Measurements from ENCODE around the gene TMEM238.

Gene TMEM238

DNA sequence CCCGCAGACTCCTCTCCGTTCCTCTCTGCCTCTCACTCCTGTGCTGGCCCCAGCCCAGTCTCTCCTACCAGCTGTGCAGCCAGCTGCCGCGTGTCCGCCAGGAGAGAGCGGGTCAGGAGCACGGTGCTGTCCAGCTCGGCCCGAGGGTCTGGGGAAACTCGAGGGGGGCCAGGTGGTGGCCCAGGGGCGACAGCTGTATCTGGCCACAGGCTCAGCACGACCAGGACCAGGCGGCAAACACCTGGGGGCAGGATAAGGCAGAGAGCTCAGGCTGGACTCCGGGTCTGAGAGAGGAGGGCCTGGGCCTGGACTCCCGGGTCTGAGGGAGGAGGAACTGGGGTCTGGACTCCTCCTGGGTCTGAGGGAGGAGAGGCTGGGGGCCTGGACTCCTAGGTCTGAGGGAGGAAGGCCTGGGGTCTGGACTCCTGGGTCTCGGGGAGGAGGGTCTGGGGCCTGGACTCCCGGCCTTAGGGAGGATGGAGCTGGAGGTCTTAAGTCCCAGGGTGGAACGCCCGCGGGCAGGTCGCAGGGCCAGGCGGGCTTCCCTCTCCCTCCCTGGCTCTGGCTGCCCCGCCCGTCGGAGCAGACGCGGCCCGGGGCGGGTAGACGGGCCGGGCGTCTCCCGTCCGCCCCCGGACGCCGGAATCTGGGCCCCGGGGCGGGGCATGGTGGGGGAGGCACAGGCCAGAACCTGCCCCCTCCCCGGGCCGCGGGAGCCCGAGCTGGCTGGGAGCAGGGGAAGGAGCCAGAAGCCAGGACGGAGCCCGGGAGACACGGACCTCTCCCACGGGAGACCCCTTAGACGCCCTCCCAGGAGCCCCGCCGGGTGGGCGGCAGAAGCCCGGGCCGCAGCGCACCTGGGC is 15.2 kb downstream of the TMEM238 start:
- no peak for DNase-seq (ENCODE audit: low read depth, low spot score)
- no peak for TF ChIP-seq POLR2AphosphoS5 (IDR thresholded peaks at IDR 0.05; ENCODE audit: borderline replicate concordance, low read depth, low read length)
- no peak overlapping the region for H3K27ac ChIP-seq
- H3K36me3 ChIP-seq (ENCODE audit: insufficient read depth, low read length), result no peaks in the 10 kb centered on the region
- 0 out of 2 replicates have a peak overlapping the region, but pooled peaks have one; percentile 38 for H3K4me3 ChIP-seq
- H3K9ac ChIP-seq (ENCODE audit: insufficient read length), result no peak overlapping the region
- no peaks in the 10 kb centered on the region for H3K9me3 ChIP-seq (ENCODE audit: low read depth, low read length)

DNA sequence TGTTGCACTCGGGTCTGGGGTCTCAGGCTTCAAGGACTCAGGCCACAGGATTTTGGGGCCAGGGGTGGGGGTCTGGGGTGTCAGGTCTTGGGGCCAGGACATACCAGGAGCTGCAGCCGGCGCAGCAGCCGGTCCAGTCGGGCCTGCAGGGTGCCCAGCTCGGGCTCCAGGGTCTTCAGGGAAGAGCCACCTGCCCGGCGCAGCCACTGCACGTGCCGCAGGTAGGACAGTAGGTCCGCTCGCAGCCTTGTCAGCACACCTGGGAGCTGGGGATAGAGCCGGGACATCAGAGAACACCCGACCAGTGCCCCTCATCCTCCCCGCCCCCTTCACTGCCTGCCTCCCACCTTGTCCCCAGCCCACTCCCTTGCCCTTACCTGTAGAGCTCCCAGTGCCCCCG is 16.0 kb downstream of the TMEM238 start:
- Histone ChIP-seq H3K36me3 (ENCODE audit: insufficient read depth, low read length) (no peaks in the 10 kb centered on the region), H3K9ac (ENCODE audit: insufficient read length) (no peak overlapping the region), H3K9me3 (ENCODE audit: low read depth, low read length) (no peaks in the 10 kb centered on the region), H3K27ac (no peak overlapping the region), H3K4me3 (no peak overlapping the region)
- no peak for DNase-seq (ENCODE audit: low read depth, low spot score)
- TF ChIP-seq FOXP2 (optimal IDR thresholded peaks at IDR 0.05; ENCODE audit: control extremely low read depth, extremely low read length, insufficient read depth), result no peak
- TF ChIP-seq EZH2 (IDR thresholded peaks at IDR 0.05), result no peak
- no peak for TF ChIP-seq POLR2AphosphoS5 (IDR thresholded peaks at IDR 0.05; ENCODE audit: borderline replicate concordance, low read depth, low read length)

DNA sequence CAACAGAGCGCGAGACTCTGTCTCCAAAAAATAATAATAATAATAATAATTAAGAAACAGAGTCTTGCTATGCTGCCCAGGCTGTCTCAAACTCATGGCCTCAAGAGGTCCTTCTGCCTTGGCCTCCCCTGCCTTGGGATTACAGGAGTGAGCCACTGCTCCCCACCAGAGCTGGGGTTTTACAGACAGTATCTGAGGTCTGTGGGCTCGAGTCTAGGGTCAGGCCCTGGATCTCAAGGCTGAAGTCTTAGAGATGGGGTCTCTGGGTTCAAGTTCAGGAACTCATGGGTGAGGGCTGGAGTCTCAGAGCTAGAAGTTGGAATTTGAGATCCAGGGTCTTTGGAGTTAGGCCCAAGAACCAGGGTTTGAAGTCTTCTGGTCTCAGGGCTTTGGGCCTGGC is 17.3 kb downstream of the TMEM238 start:
- H3K9me3 ChIP-seq (ENCODE audit: low read depth, low read length), result no peaks in the 10 kb centered on the region
- no peak for TF ChIP-seq FOXP2 (optimal IDR thresholded peaks at IDR 0.05; ENCODE audit: control extremely low read depth, extremely low read length, insufficient read depth)
- TF ChIP-seq POLR2AphosphoS5 (IDR thresholded peaks at IDR 0.05; ENCODE audit: borderline replicate concordance, low read depth, low read length), result no peak
- TF ChIP-seq EZH2 (IDR thresholded peaks at IDR 0.05), result no peak
- no peak overlapping the region for H3K9ac ChIP-seq (ENCODE audit: insufficient read length)
- no peak overlapping the region for H3K4me3 ChIP-seq
- H3K36me3 ChIP-seq (ENCODE audit: insufficient read depth, low read length), result no peaks in the 10 kb centered on the region
- DNase-seq (ENCODE audit: low read depth, low spot score), result no peak
- no peak overlapping the region for H3K27ac ChIP-seq

DNA sequence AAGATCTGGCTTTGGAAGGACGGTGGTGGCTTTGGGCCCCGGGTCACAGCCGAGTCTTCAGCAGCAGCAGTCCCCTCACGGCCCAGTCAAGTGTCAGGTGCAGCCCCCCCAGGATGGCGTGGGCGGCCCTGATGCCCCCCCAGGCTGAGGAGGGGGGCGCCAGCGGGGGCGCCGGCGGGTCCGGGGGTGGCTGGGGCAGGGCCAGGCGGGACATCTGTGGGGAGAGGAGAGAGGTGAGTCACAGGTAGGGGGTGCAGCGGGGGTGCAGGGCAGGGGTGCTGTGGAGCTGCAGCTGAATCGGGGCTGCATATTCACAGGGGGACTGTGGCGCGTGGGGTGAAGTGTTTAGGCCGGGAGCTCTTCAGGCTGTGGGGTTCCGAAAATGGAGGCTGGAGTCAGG is 18.1 kb downstream of the TMEM238 start:
- Histone ChIP-seq H3K9me3 (ENCODE audit: low read depth, low read length) (no peaks in the 10 kb centered on the region), H3K27ac (no peak overlapping the region), H3K9ac (ENCODE audit: insufficient read length) (no peak overlapping the region), H3K4me3 (no peak overlapping the region), H3K36me3 (ENCODE audit: insufficient read depth, low read length) (no peaks in the 10 kb centered on the region)
- TF ChIP-seq EZH2 (IDR thresholded peaks at IDR 0.05) (no peak), FOXP2 (optimal IDR thresholded peaks at IDR 0.05; ENCODE audit: control extremely low read depth, extremely low read length, insufficient read depth) (no peak), POLR2AphosphoS5 (IDR thresholded peaks at IDR 0.05; ENCODE audit: borderline replicate concordance, low read depth, low read length) (no peak)
- DNase-seq (ENCODE audit: low read depth, low spot score), result no peak

DNA sequence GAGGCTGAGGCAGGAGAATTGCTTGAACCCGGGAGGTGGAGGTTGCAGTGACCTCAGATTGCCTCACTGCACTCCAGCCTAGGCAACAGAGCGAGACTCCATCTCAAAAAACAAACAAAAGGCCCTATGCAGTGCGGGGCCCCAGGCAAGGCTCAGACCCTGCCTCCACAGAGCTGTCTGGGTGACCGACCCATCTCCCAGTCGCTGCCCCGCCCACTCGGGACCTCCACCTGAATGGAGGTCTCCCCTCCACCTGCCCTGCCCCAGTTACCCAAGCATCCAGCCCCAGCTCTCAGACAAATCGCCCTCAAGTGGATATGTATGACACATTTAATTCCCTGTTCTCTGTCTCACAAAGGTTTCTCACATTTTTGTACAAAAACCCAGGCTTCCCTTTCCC is 18.8 kb downstream of the TMEM238 start:
- Histone ChIP-seq H3K9ac (ENCODE audit: insufficient read length) (no peak overlapping the region), H3K27ac (no peak overlapping the region), H3K9me3 (ENCODE audit: low read depth, low read length) (no peaks in the 10 kb centered on the region), H3K4me3 (no peak overlapping the region), H3K36me3 (ENCODE audit: insufficient read depth, low read length) (no peaks in the 10 kb centered on the region)
- TF ChIP-seq EZH2 (IDR thresholded peaks at IDR 0.05), result no peak
- no peak for TF ChIP-seq POLR2AphosphoS5 (IDR thresholded peaks at IDR 0.05; ENCODE audit: borderline replicate concordance, low read depth, low read length)
- no peak for TF ChIP-seq FOXP2 (optimal IDR thresholded peaks at IDR 0.05; ENCODE audit: control extremely low read depth, extremely low read length, insufficient read depth)
- no peak for DNase-seq (ENCODE audit: low read depth, low spot score)

DNA sequence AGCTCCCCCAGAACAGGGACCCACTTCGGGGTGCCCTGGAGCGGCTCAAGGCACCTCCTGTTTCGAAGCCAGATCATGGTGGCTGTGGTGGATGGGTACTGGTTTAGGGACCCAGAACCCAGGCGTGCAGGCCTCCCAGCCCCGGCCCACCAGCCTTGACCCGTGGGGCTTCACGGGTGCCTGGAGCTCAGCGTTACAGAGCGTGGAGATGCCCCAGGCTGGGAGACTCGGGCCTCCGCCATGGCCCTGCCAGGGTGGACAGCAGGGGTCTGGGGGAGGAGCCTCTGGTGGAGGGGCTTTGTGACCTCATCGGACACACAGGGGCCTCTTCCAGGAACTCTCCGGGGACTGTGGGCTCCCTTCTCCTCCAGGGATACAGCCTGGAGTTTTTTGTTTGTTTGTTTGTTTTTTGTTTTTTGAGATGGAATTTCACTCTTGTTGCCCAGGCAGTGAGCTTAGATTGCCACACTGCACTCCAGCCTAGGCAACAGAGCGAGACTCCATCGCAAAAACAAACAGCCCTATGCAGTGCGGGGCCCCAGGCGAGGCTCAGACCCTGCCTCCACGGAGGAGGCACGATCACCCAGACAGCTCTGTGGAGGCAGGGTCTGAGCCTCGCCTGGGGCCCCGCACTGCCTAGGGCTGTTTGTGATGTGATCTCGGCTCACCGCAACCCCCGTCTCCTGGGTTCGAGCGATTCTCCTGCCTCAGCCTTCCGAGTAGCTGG is 20.9 kb downstream of the TMEM238 start, which contains the start of gene GARIN5B:
Gene GARIN5B (minus strand): TSS at position 271 of the 727 bp plus-strand sequence. CDS start 194 bp downstream, at position 77.
- H3K4me3 ChIP-seq, result no peak within 1 kb of the TSS
- no peaks in the 10 kb centered on the region for H3K36me3 ChIP-seq (ENCODE audit: insufficient read depth, low read length)
- TF ChIP-seq POLR2AphosphoS5 (IDR thresholded peaks at IDR 0.05; ENCODE audit: borderline replicate concordance, low read depth, low read length), result no peak
- no peak for TF ChIP-seq FOXP2 (optimal IDR thresholded peaks at IDR 0.05; ENCODE audit: control extremely low read depth, extremely low read length, insufficient read depth)
- no peak for TF ChIP-seq EZH2 (IDR thresholded peaks at IDR 0.05)
- H3K9me3 ChIP-seq (ENCODE audit: low read depth, low read length), result no peaks in the 10 kb centered on the region
- no peak for DNase-seq (ENCODE audit: low read depth, low spot score)
- no peak within 1 kb of the TSS for H3K27ac ChIP-seq
- no peak within 1 kb of the TSS for H3K9ac ChIP-seq (ENCODE audit: insufficient read length)

DNA sequence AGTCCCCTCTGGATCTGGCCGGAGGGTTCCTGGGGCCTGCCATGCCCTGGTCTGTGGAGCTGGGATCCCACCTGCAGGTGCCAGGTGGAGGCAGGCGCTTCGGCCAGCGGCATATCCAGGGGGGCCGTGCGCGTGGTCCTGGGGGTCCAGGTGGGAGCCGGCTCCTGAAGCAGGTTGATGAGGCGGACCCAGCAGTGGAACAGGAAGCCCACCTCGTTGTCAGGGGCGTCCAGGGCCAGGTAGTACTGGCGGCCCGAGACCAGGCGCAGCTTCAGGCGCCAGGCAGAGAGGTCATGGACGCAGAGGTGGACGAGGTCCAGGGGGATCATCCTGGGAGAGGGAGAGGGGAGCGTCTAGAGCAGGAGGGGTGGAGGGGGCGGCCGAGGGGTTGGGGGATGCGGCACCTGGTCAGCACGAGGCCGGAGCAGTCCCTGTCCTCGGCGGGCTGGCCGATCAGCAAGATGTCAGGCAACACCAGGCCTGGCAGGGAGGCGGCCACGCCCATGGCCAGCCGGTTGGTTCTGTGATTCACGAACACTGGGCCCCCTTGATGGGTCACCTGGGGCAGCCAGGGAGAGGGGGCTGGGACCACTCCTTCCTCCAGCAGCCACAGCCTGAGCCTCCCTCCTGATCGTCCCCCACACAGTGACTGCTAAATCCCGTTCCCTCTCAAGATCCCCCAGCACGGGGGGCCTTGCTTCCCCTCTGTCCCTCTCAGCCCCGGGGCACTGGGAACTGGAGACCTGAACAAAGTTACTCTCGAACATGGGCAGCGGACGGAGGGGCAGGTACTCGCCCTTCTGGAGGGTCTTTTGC is 21.7 kb downstream of the TMEM238 start:
- Histone ChIP-seq H3K9me3 (ENCODE audit: low read depth, low read length) (no peaks in the 10 kb centered on the region), H3K9ac (ENCODE audit: insufficient read length) (no peak overlapping the region), H3K4me3 (no peak overlapping the region), H3K27ac (no peak overlapping the region), H3K36me3 (ENCODE audit: insufficient read depth, low read length) (no peaks in the 10 kb centered on the region)
- TF ChIP-seq FOXP2 (optimal IDR thresholded peaks at IDR 0.05; ENCODE audit: control extremely low read depth, extremely low read length, insufficient read depth) (no peak), EZH2 (IDR thresholded peaks at IDR 0.05) (no peak), POLR2AphosphoS5 (IDR thresholded peaks at IDR 0.05; ENCODE audit: borderline replicate concordance, low read depth, low read length) (no peak)
- no peak for DNase-seq (ENCODE audit: low read depth, low spot score)

DNA sequence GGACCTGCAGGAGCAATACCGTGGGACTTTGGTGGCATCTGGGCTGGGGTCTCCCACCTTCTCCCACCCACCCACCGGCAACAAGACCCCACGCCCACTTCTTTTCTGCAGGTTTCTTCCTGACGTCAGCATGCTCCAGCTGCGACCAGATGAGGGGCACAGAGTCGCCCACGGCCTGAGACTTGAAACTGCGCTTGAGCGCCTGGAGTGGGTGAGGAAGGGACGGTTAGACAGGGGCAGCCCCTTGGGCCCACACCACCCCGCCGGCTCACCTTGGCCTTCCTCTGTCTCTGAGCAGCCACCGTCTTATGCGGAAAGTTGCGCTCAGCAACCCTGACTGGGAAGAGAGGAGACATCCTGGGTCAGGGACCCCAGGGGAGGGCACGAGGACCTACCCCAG is 23.2 kb downstream of the TMEM238 start:
- Histone ChIP-seq H3K27ac (no peak overlapping the region), H3K9me3 (ENCODE audit: low read depth, low read length) (no peaks in the 10 kb centered on the region), H3K9ac (ENCODE audit: insufficient read length) (no peak overlapping the region), H3K4me3 (no peak overlapping the region), H3K36me3 (ENCODE audit: insufficient read depth, low read length) (no peaks in the 10 kb centered on the region)
- DNase-seq (ENCODE audit: low read depth, low spot score), result no peak
- TF ChIP-seq POLR2AphosphoS5 (IDR thresholded peaks at IDR 0.05; ENCODE audit: borderline replicate concordance, low read depth, low read length) (no peak), EZH2 (IDR thresholded peaks at IDR 0.05) (no peak), FOXP2 (optimal IDR thresholded peaks at IDR 0.05; ENCODE audit: control extremely low read depth, extremely low read length, insufficient read depth) (no peak)
